ENCODE data around the gene KRTAP1-4. TPM values are rescaled to one million over a fixed set of nuclear protein-coding genes. Genes with fewer than 3 reads are reported as not detected.

KRTAP1-4 gene, protein sequence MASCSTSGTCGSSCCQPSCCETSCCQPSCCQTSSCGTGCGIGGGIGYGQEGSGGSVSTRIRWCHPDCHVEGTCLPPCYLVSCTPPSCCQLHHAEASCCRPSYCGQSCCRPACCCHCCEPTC
- not detected for total RNA-seq

DNA sequence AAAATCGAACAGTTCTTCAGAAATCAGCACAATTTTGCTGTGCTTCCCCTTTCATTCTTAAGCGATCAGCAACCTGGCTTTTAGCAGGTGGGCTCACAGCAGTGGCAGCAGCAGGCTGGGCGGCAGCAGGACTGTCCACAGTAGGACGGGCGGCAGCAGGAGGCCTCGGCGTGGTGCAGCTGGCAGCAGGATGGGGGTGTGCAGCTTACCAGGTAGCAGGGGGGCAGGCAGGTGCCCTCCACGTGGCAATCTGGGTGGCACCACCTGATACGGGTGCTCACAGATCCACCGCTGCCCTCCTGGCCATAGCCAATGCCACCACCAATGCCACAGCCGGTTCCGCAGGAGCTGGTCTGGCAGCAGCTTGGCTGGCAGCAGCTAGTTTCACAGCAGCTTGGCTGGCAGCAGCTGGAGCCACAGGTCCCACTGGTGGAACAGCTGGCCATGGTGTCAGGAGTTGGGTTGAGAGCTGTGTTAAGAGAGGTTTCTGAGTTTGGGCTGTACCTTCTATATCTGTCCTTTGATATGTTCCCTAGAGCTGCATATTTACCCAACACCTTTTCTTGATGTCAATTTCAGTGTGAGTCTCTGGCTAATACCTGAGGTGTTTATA, at the start of gene KRTAP1-4:
TSS of gene KRTAP1-4 (minus strand) at position 563 of the 613 bp plus-strand sequence. CDS start at position 446, 117 bp downstream.
- DNase-seq (ENCODE audit: low spot score), result no peak
- TF ChIP-seq, protein P1, sequence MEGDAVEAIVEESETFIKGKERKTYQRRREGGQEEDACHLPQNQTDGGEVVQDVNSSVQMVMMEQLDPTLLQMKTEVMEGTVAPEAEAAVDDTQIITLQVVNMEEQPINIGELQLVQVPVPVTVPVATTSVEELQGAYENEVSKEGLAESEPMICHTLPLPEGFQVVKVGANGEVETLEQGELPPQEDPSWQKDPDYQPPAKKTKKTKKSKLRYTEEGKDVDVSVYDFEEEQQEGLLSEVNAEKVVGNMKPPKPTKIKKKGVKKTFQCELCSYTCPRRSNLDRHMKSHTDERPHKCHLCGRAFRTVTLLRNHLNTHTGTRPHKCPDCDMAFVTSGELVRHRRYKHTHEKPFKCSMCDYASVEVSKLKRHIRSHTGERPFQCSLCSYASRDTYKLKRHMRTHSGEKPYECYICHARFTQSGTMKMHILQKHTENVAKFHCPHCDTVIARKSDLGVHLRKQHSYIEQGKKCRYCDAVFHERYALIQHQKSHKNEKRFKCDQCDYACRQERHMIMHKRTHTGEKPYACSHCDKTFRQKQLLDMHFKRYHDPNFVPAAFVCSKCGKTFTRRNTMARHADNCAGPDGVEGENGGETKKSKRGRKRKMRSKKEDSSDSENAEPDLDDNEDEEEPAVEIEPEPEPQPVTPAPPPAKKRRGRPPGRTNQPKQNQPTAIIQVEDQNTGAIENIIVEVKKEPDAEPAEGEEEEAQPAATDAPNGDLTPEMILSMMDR (IDR thresholded peaks at IDR 0.05), result no peak
- ATAC-seq (ENCODE audit: low FRiP score), result no peak

- DNase-seq (ENCODE audit: low spot score), result no peak
- ATAC-seq (ENCODE audit: low FRiP score), result no peak
- TF ChIP-seq, protein P1 (IDR thresholded peaks at IDR 0.05), result no peak
Measured at GRCh38 chr17:41076788-41077187, 46.8 kb upstream of the KRTAP1-4 start.

DNA sequence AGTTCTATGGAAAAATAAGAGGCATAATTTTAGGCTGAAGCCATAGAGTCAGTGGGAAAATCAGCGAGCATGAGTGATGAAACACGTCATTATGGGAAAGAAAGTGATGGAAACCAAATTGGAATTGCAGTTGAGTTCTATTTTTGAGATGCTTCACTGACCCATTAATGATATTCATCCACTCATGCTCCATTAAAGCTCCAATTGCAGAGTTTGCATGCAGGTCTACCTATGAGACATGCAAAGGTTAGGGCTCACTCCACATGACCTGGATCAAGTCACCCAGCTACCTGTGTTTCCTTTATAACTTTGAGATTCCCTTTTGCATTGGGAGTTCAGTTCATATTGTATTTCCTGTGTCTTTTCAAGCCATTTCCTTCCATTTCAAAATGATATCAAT, 43.7 kb upstream of the KRTAP1-4 start:
- DNase-seq (ENCODE audit: low spot score) (no peak), ATAC-seq (ENCODE audit: low FRiP score) (no peak)
- TF ChIP-seq, protein P1 (IDR thresholded peaks at IDR 0.05), result no peak

DNA sequence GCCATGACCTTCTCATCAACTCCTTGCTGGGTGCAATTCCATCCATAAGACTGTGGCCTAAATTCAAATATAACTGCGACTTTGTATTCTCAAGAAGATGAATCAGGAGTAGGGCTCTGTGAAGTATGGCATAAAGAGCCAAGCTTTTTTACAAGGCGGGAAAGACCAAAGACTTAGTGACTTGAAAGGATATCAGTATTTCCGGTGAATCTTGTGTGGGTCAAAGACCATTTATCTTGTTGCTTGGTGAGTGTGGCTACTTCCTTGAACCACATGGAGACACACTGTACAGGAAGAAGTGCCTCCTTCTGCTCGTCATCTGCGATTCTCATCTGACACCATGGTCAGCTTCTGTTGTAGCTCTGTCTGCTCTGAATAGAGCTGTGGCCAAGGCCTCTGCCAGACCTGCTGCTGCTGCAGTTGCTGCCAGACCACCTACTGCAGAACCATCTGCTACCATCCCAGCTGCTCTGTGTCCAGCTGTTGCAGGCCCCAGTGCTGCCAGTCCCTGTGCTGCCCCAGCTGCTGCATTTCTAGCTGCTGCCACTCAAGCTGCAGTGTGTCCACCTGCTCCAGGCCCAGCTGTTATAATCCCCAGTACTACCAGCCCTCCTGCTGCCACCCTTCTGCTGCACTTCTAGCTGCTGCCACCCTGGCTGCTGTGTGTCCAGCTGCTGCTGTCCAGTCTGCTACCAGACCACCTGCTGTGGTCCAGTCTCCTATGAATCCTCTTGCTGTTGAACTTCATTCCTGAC, 41.8 kb upstream of the KRTAP1-4 start:
- DNase-seq (ENCODE audit: low spot score) (no peak), ATAC-seq (ENCODE audit: low FRiP score) (no peak)
- TF ChIP-seq, protein P1 (IDR thresholded peaks at IDR 0.05), result no peak

DNA sequence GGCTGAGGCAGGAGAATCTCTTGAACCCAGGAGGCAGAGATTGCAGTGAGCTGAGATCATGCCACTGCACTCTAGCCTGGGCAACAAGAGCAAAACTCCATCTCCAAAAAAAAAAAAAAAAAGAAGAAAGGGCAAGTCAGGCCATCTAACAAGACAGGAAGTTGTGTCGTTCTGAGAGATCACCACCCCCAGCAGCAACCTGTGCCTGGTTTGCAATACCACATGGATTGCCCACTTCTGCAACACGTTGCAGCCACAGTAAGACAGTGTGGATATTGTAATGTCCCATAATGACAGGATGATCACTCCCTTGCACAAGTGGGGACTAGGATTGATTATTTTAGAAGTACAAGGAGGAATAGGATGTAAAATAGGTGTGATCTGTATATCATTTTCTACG, 39.0 kb upstream of the KRTAP1-4 start:
- DNase-seq (ENCODE audit: low spot score) (no peak), ATAC-seq (ENCODE audit: low FRiP score) (no peak)
- TF ChIP-seq, protein P1 (IDR thresholded peaks at IDR 0.05), result no peak

- no peak for ATAC-seq (ENCODE audit: low FRiP score)
- TF ChIP-seq, protein P1 (IDR thresholded peaks at IDR 0.05), result no peak
- no peak for DNase-seq (ENCODE audit: low spot score)
Measured at GRCh38 chr17:41067281-41067680, 37.3 kb upstream of the KRTAP1-4 start.

All from omental fat pad (tissue), 4 donors.